Measurements from ENCODE around the gene ACAP1.

- TF ChIP-seq, protein P1, sequence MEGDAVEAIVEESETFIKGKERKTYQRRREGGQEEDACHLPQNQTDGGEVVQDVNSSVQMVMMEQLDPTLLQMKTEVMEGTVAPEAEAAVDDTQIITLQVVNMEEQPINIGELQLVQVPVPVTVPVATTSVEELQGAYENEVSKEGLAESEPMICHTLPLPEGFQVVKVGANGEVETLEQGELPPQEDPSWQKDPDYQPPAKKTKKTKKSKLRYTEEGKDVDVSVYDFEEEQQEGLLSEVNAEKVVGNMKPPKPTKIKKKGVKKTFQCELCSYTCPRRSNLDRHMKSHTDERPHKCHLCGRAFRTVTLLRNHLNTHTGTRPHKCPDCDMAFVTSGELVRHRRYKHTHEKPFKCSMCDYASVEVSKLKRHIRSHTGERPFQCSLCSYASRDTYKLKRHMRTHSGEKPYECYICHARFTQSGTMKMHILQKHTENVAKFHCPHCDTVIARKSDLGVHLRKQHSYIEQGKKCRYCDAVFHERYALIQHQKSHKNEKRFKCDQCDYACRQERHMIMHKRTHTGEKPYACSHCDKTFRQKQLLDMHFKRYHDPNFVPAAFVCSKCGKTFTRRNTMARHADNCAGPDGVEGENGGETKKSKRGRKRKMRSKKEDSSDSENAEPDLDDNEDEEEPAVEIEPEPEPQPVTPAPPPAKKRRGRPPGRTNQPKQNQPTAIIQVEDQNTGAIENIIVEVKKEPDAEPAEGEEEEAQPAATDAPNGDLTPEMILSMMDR (IDR thresholded peaks at IDR 0.05; ENCODE audit: low read depth, low read length): no peak
- no peak for TF ChIP-seq POLR2A (IDR thresholded peaks at IDR 0.05; ENCODE audit: extremely low read depth, insufficient read length)
Measured at GRCh38 chr17:7334938-7335538, 1.3 kb upstream of the ACAP1 start.
